Erythroblast (primary cell): Measurements from ENCODE around the gene NDUFAF4.

ENCODE experiments used
- DNase-seq, 2 experiments: peaks; one replicate each; lab custom pipeline; 2025; lab: John Stamatoyannopoulos, UW
- GATA1 ChIP-seq: IDR thresholded peaks from 2 replicates; pipeline ENCODE4 v1.6.1; 2011; ENCODE audit warnings: low read depth, mild to moderate bottlenecking, control low read depth, low read length, moderate library complexity
- POLR2A ChIP-seq: IDR thresholded peaks from 2 replicates; pipeline ENCODE4 v1.6.1; 2011; ENCODE audit warnings: mild to moderate bottlenecking, low read length

The NDUFAF4 gene

DNA sequence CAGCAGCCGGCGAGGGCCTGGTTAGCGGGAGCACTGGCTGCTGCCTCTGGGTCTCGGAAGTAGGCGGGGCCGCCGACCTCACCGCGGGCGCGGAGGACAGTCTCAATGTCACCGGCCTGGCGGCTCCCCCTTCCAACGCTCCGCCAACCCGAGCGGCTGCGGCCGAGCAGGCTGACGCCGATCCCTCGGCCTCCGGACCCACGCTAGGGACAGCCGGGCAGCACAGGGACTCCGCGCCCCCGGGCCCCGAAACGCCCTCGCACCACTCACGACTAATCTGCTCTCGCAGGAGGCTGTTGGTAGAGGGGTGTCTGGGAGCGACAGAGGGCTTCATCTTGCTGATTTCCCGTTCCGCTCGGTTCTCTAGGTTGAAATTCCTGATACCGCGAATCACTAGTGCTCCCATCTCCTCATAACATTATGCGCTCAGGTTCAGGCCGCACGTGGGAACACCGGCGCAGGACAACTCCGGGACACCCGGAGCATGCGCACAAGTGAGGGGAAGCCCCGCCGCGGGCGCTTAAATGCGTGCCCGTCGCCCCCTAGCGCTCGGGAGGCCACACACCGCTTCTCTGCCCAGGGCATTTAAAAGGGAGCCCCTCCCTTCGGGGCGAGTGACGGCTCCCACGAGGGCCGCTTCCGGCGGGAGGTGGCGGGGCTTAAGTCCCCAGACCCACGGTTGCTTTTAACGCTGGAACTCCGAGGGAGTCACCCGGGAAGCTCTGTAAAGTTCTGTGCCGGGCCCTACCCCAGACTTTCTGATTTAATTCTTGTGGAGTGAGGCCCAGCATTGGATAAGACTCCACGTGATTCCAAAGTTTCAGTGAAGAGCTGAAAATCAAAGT is at the start of gene NDUFAF4:
NDUFAF4 (minus strand) TSS at position 496 of the 845 bp plus-strand sequence; CDS start at position 406, 90 bp downstream.
- peak; percentile 94 to 96 for DNase-seq

GRCh38 chr6:96947055-96947454 is 49.4 kb upstream of the NDUFAF4 start:
- DNase-seq: no peak
- TF ChIP-seq GATA1: no peak
- no peak for TF ChIP-seq POLR2A

More for the DNA sequence above, at the start of gene NDUFAF4:
- TF ChIP-seq POLR2A (peak; percentile 72), GATA1 (no peak)

DNA sequence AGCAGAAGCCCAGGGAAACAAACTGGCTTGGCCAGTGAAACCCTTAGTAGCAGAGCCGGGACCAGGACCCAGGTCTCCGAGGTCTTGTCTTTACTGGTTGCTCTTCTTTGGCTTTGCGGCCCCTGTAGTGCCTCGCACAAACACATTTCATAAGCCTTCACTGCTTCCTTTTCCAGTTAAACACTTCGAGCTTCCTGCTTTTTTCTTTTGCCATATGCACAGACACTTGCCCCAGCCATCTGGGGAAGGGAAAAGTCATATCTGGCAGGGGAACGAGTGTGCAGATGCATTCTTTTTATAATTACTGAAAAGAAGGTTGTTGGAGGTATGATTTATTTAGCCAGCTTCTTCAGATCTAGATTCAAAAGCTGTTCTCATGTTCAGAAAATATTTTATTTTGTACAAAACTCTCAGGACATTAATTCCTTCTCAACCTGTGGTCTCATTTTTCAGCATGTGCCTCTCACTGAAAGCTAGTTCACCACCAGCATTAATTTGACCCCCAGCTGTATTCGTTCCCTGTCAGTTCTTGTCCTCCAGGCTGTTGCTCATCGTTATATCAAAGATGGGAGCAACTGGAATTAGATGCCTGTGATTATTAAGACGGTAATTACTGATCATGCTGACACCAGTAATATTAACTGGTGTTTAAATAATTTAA is 46.0 kb upstream of the NDUFAF4 start:
- TF ChIP-seq GATA1 (no peak), POLR2A (no peak)
- DNase-seq: no peak

DNA sequence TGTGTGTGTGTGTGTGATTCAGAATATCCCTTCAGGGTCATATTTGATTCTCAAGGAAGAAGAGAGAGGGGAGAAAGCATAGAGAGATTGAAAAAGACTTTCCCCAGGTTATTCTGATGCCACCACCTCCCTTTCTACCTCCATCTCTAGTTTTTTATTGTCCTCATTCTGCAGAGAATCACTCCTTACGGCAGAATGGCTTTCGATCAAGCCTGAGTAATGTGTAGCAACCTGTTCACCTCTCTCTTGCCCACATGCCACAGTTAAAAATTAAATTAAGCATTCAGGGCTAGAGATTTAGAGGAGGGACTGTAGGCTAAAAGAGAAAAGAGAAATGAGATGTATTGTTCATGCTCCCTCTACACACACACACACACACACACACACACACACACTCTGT is 45.0 kb upstream of the NDUFAF4 start:
- no peak for TF ChIP-seq GATA1
- TF ChIP-seq POLR2A: no peak
- no peak for DNase-seq

DNA sequence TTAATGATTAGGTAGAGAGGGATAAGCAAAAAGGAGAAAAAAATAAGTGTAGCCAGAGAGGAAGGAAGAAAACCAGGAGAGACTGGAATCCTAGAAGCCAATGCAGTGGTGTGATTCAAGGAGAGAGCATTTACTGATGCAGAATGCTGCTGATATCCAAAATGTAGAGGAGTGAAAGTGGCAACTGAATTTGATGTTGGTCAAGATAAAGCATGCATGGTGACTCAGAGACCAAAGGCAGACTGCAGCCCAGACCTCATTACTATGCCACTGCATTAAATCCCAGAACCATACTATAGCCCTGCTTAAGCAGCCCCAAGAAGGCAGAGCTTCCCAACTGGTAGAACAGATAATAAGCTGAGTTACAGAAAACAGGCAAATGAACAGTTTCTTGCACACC is 42.6 kb upstream of the NDUFAF4 start:
- DNase-seq: no peak
- no peak for TF ChIP-seq GATA1
- no peak for TF ChIP-seq POLR2A

- DNase-seq: peak; percentile 84 to 85
Observed at GRCh38 chr6:96939007-96939805, 41.5 kb upstream of the NDUFAF4 start.

DNA sequence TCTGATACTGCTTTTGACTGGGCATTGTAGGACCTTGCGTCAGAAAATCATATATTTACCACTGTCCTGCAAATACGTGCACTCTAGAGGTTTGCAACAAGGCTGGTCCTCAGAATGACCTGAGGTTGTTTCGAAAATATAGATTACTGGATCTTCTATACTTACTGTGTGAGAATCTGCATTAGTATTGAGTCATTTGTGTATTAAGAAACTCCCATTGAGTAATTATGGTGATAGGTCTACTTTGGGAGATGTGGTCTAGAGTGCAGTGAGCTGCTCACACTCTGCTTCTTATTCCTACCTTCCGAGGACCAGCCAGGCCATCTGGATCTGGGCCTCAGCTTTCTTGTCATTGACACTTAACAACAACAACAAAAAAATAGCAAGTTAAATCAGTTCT is 36.4 kb upstream of the NDUFAF4 start:
- no peak for DNase-seq
- TF ChIP-seq GATA1: no peak

More at GRCh38 chr6:96939007-96939805, 41.5 kb upstream of the NDUFAF4 start:
- no peak for TF ChIP-seq GATA1
- TF ChIP-seq POLR2A: no peak

DNA sequence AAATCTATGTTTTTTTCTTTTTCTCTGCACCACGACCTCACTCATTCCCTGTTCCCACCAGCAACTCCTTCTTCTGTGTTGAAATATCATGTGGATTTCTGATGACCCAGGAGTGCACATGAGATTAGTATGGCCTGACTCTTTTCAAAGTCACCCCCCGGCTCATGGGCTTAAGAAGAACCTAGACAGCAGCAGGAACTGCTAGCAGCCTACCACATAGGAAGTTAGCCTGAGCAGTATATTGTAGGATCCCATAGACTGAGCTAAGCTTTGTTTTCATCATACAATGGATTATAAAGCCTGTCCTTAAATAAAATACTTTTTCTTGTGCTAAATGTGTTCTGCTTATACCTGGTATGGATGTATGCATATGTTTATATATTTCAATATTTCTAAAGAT is 33.5 kb upstream of the NDUFAF4 start:
- no peak for DNase-seq

GRCh38 chr6:96929741-96930140 is 32.0 kb upstream of the NDUFAF4 start:
- TF ChIP-seq GATA1: no peak
- no peak for TF ChIP-seq POLR2A
- peak; percentile 17 to 29 for DNase-seq

More for the DNA sequence above, 33.5 kb upstream of the NDUFAF4 start:
- TF ChIP-seq GATA1 (no peak), POLR2A (no peak)

- no peak for TF ChIP-seq GATA1
- no peak for TF ChIP-seq POLR2A
- DNase-seq: no peak
Observed at GRCh38 chr6:96927660-96928059, 30.0 kb upstream of the NDUFAF4 start.

DNA sequence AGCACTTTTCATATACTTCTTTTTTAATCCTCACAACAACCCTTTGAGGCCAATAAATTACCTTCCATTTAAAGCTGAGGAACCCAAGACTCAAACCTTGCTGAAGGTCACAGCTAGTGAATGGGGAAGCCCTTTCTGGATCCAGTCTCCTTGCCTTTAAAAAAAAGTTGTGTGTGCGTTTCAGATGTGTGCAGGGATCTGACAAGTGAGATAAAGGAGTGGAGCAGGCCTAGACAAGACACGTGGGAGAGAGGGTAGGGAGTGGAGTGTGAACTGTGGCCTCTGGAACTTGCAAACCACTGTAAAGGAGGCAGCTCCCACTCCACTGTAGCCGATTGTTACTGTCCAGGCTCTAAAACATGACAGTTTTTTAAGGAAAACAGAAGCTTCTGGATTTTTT is 28.7 kb upstream of the NDUFAF4 start:
- peak; percentile 58 to 81 for DNase-seq
- no peak for TF ChIP-seq GATA1
- TF ChIP-seq POLR2A: no peak

- TF ChIP-seq POLR2A (no peak), GATA1 (no peak)
Observed at GRCh38 chr6:96925290-96925687, 27.6 kb upstream of the NDUFAF4 start.

GRCh38 chr6:96923871-96924493 is 26.3 kb upstream of the NDUFAF4 start:
- TF ChIP-seq GATA1: no peak
- no peak for TF ChIP-seq POLR2A
- no peak for DNase-seq

More at GRCh38 chr6:96925290-96925687, 27.6 kb upstream of the NDUFAF4 start:
- no peak for DNase-seq
